DND-41 (cell line): Measurements from ENCODE around the gene ZNF69.

Experiments used
- ATAC-seq: fragments of 200-7000 bp; cut with Tn5 transposase; 3 replicates; pipeline ENCODE4 v1.9.1; 2021; ENCODE audit warnings: low read depth; ENCODE audit not compliant: insufficient read depth
- DNase-seq: peaks from one replicate; pipeline ENCODE4 v3.0.0-alpha.2; 2020
- H2AFZ ChIP-seq: 2 replicates; pipeline ENCODE4 v1.6.0; 2012; ENCODE audit warnings: low read depth, low read length
- H3K27ac ChIP-seq: 2 replicates; pipeline ENCODE4 v1.5.1; 2012; ENCODE audit warnings: low read length, inconsistent platforms
- H3K27me3 ChIP-seq: fragments of 200-600 bp; sonication (generic); 2 replicates; pipeline ENCODE4 v1.6.0; 2012; ENCODE audit warnings: low read length, mild to moderate bottlenecking, inconsistent platforms; ENCODE audit not compliant: insufficient read depth, poor library complexity
- H3K36me3 ChIP-seq: 2 replicates; pipeline ENCODE4 v1.5.1; 2012; ENCODE audit warnings: low read length, inconsistent platforms; ENCODE audit not compliant: insufficient read depth
- H3K4me1 ChIP-seq: 2 replicates; pipeline ENCODE4 v1.5.1; 2012; ENCODE audit warnings: mild to moderate bottlenecking, low read length; ENCODE audit not compliant: insufficient read depth
- H3K4me2 ChIP-seq: 2 replicates; pipeline ENCODE4 v1.6.0; 2012; ENCODE audit warnings: mild to moderate bottlenecking, moderate library complexity, low read length, inconsistent platforms; ENCODE audit not compliant: insufficient read depth
- H3K4me3 ChIP-seq, 2 experiments: fragments of 200-600 bp in 1 of 2; shearing (Covaris generic) in 1 of 2; 2 replicates each; pipeline ENCODE4 v1.5.1; 2012 to 2016; ENCODE audit warnings: inconsistent platforms in 2 of 2, low read length in 2 of 2, mild to moderate bottlenecking in 2 of 2, low read depth in 1 of 2, moderate library complexity in 1 of 2
- H3K79me2 ChIP-seq: 2 replicates; pipeline ENCODE4 v1.6.0; 2012; ENCODE audit warnings: low read length, inconsistent platforms; ENCODE audit not compliant: insufficient read depth
- H3K9ac ChIP-seq: 2 replicates; pipeline ENCODE4 v1.6.0; 2012; ENCODE audit warnings: low read depth, mild to moderate bottlenecking, inconsistent platforms, low read length, moderate library complexity
- H3K9me3 ChIP-seq: 2 replicates; pipeline ENCODE4 v1.5.1; 2012; ENCODE audit warnings: low read length, moderate library complexity, mild to moderate bottlenecking, inconsistent platforms; ENCODE audit not compliant: insufficient read depth, severe bottlenecking
- H4K20me1 ChIP-seq: 2 replicates; pipeline ENCODE4 v1.6.0; 2012; ENCODE audit warnings: low read length; ENCODE audit not compliant: insufficient read depth
- EZH2 ChIP-seq: IDR thresholded peaks from 3 replicates; pipeline ENCODE4 v1.6.1; 2012; ENCODE audit warnings: borderline replicate concordance, low read depth, mild to moderate bottlenecking, moderate library complexity, low read length, inconsistent platforms; ENCODE audit not compliant: severe bottlenecking
- TF ChIP-seq, protein P1 (sequence below): IDR thresholded peaks from 2 replicates; pipeline ENCODE4 v1.5.1; 2012; ENCODE audit warnings: borderline replicate concordance, low read length, moderate library complexity, mild to moderate bottlenecking; ENCODE audit not compliant: poor library complexity, severe bottlenecking; ENCODE audit errors: extremely low read depth

The ZNF69 gene

DNA sequence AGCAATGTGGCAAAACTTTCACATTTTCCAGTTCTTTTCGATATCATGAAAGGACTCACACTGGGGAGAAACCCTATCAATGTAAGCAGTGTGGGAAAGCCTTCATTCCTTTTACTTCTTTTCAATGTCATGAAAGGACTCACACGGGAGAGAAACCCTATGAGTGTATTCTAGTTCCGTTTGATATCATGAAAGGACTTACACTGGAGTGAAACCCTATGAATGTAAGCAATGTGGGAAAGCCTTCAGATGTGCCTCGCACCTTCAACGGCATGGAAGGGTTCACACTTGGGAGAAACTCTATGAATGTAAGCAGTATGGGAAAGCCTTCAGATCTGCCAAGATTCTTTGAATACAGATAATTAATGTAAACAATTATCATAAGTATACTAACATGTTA, 62.7 kb downstream of the ZNF69 start:
- no peak for ATAC-seq
- peaks cover 64% of the 10 kb centered on the region for H3K9me3 ChIP-seq

More for the DNA sequence above, 62.7 kb downstream of the ZNF69 start:
- H3K4me1 ChIP-seq, result no peaks in the 10 kb centered on the region
- H3K4me3 ChIP-seq, result no peak overlapping the region
- TF ChIP-seq, protein P1, sequence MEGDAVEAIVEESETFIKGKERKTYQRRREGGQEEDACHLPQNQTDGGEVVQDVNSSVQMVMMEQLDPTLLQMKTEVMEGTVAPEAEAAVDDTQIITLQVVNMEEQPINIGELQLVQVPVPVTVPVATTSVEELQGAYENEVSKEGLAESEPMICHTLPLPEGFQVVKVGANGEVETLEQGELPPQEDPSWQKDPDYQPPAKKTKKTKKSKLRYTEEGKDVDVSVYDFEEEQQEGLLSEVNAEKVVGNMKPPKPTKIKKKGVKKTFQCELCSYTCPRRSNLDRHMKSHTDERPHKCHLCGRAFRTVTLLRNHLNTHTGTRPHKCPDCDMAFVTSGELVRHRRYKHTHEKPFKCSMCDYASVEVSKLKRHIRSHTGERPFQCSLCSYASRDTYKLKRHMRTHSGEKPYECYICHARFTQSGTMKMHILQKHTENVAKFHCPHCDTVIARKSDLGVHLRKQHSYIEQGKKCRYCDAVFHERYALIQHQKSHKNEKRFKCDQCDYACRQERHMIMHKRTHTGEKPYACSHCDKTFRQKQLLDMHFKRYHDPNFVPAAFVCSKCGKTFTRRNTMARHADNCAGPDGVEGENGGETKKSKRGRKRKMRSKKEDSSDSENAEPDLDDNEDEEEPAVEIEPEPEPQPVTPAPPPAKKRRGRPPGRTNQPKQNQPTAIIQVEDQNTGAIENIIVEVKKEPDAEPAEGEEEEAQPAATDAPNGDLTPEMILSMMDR, result no peak
- TF ChIP-seq EZH2, result no peak
- no peak overlapping the region for H3K4me2 ChIP-seq
- peaks cover 72% of the 10 kb centered on the region for H3K36me3 ChIP-seq
- peaks cover 10% of the 10 kb centered on the region for H3K79me2 ChIP-seq
- DNase-seq, result no peak
- no peak overlapping the region for H3K27ac ChIP-seq
- no peaks in the 10 kb centered on the region for H3K27me3 ChIP-seq
- H4K20me1 ChIP-seq, result no peaks in the 10 kb centered on the region
- H2AFZ ChIP-seq, result no peak overlapping the region
- H3K9ac ChIP-seq, result no peak overlapping the region
